Measurements from ENCODE around the gene ITCH.

GRCh38 chr20:34515484-34516246 lies 152.6 kb downstream of the ITCH start:
- TF ChIP-seq, protein P1, sequence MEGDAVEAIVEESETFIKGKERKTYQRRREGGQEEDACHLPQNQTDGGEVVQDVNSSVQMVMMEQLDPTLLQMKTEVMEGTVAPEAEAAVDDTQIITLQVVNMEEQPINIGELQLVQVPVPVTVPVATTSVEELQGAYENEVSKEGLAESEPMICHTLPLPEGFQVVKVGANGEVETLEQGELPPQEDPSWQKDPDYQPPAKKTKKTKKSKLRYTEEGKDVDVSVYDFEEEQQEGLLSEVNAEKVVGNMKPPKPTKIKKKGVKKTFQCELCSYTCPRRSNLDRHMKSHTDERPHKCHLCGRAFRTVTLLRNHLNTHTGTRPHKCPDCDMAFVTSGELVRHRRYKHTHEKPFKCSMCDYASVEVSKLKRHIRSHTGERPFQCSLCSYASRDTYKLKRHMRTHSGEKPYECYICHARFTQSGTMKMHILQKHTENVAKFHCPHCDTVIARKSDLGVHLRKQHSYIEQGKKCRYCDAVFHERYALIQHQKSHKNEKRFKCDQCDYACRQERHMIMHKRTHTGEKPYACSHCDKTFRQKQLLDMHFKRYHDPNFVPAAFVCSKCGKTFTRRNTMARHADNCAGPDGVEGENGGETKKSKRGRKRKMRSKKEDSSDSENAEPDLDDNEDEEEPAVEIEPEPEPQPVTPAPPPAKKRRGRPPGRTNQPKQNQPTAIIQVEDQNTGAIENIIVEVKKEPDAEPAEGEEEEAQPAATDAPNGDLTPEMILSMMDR (IDR thresholded peaks at IDR 0.05; ENCODE audit: borderline replicate concordance, extremely low read depth, low read length, poor library complexity, severe bottlenecking): no peak
- no peak for TF ChIP-seq EZH2 (IDR thresholded peaks at IDR 0.05; ENCODE audit: borderline replicate concordance, low read depth, low read length, severe bottlenecking)
